ENCODE data around the gene SLC13A5.

- TF ChIP-seq CTCF (IDR thresholded peaks at IDR 0.05) (peak in 3 of 4 experiments; percentile 6 to 29 (median 26)), POLR2A (IDR thresholded peaks at IDR 0.05) (no peak)
Measured at GRCh38 chr17:6713130-6713917, at the start of gene SLC13A5.
